ENCODE results near the gene CAPN11.
A peak's percentile ranks its signal among the peaks of the same experiment; 100 is the strongest.
"Not testable (repeated sequence)": the region's sequence is repeated elsewhere in the genome, so short reads cannot be mapped to it uniquely, and the experiment has no call there.

Gene CAPN11

DNA sequence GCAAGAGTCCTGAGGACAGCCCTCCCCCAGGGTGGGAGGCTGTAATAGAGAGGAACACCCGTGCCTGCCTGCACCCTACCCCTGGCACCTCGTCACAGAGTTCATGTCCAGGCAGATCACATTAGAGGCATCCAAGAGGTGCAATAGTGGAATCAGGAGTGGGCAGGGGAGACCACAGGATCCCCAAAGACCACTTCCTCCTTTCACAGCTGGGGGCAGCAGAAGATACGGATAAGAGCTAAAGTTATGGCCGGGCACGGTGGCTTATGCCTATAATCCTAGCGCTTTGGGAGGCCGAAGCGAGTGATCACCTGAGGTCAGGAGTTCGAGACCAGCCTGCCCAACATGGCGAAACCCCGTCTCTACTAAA, 1.5 kb upstream of the CAPN11 start:
- no peak for DNase-seq

DNA sequence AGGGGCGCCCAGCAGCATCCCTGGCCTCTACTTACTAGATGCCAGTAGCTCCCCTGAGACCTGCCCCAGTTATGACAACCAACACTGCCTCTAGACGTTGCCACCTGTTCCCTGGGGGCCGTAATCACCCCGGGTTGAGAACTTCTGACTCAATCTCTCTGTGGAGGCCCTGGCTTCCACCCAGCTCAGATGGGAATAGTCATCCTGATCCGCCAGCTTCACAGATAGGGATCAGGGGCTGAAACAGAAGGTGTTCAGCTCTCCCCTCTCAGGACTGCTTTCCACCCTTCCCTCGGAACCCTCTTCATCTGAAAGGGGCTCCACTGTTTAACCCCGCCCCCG, 3.3 kb downstream of the CAPN11 start:
- no peak for DNase-seq

DNA sequence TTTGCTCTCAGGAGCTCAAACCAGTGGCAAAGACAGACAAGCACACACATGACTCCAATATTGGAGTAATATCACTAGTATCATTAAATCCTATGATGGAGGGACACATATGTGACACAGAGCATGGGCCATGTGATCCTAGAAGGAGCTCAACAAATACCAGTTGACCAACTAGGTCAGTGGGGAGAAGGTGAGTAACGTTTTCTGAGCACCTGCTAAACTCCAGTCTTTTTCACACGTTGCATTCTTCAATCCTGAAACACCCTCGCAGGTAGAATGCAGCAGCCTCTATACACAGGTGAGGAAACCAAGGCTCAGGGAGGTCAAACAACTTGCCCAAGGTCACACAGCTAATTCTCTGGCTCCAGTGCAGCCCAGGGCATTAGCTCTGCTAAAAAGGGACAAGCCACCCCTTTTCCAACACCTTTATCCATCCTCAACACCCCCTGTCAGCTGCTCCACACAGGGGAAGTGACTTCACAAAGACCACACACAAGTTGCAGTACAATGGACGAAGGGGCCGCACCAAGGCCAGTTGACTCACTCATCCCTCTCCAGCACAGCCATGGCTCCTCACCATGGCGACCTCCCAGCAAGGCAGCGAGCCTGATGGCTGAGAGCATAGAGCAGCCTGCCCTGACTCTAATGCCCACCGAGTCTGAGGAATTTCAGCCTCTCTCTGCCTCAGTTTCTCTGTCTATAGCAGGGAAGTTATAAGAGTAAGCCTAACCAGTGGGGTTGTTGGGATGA, 4.4 kb downstream of the CAPN11 start:
- DNase-seq: no peak

DNA sequence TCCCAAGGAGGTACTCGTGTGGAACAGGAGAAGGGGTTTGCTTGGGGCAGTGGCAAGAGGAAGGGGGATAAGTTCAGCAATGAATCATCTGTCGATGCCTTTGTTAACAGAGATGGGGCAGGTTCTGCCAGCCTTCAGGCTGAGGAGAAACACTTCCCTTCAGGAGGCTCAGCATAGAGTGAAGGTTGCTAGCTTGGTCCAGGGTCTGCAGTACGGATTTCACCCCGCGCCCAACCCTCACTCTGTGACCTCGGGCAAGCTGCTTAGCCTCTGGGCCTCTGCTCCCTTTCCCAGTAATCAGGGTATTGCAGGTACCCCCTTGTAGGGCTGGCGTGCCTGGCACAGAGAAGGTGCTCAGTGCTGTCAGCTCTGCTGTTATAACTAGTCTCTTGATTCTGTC, 7.5 kb downstream of the CAPN11 start:
- DNase-seq: no peak

DNA sequence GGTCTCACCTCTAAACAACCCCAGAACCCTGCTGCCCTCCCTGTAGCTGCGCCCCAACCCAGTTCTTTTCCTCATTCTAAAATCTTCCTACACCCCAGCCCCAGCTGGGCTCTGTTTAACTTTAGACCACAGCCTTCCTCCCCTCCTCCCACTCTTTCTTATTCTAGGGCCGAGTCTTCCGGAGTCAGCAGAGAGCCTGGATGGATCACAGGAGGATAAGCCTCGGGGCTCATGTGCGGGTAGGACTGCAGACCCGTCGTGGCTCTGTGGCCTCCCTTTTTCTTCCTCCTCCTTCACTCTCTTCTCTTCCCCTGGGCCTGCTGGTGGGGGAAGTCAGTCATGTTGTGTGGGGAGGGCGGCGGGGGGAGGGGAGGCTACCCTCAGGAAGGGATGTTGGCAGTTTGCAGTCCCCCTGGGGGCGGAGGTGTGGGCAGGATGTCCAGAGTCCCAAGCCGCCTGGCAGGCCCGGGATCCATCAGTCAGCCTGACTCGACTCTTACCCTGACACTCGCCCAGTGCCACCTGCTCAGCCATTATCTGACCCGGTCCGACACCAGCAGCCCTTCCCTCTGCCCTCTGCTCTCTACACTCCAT, 8.1 kb downstream of the CAPN11 start:
- DNase-seq: no peak

DNA sequence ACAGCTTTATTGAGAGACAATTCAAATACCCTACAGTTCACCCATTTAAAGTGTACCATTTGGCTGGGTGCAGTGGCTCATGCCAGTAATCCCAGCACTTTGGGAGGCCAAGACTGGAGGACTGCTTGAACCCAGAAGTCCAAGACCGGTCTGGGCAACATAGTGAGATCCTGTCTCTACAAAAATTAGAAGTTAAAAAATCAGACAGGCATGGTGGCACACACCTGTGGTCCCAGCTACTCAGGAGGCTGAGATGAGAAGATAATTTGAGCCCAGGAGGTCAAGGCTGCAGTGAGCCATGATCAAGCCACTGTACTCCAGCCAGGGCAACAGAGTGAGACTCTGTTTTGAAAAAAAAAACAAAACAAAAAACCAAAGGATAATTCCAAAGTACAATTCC, 8.9 kb downstream of the CAPN11 start:
- no peak for DNase-seq

DNA sequence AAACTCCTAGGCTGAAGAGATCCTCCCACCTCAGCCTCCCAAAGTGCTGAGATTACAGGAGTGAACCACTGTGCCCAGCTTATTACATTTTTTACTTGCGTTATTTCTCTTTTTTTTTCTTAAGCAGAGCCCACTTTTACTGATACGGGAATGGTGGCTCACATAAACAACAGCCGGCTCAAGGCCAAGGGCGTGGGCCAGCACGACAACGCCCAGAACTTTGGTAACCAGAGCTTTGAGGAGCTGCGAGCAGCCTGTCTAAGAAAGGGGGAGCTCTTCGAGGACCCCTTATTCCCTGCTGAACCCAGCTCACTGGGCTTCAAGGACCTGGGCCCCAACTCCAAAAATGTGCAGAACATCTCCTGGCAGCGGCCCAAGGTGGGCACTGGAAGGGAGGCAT, 10.5 kb downstream of the CAPN11 start:
- DNase-seq: no peak

DNA sequence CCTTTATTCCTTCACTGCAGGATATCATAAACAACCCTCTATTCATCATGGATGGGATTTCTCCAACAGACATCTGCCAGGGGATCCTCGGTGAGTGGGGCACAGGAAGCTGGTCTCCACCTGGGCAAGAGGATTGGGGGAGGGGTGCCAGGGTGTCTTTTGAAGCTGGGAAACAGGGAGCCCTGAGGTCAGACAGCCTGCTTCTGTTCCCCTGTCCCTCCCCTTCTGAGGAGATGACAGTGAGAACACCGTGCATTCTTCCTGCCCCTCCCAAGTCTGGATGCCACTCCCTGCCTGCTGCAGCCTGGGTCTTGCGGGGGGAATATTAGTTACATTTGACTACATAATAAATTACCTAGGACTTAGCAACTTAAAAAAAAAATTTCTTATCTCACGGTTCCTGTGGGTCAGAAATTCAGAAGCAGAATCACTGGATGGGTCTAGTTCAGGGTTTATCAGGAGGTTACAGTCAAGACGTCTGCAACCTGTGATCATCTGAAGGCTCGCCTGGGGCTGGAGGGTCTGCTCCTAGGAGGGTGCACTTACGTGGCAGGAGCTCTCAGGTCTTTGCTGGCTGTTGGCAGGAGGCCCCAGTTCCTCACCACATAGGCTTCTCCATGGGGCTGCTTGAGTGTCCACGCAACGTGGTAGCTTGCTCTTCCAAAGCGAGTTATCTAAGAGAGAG, 11.4 kb downstream of the CAPN11 start:
- no peak for DNase-seq

DNA sequence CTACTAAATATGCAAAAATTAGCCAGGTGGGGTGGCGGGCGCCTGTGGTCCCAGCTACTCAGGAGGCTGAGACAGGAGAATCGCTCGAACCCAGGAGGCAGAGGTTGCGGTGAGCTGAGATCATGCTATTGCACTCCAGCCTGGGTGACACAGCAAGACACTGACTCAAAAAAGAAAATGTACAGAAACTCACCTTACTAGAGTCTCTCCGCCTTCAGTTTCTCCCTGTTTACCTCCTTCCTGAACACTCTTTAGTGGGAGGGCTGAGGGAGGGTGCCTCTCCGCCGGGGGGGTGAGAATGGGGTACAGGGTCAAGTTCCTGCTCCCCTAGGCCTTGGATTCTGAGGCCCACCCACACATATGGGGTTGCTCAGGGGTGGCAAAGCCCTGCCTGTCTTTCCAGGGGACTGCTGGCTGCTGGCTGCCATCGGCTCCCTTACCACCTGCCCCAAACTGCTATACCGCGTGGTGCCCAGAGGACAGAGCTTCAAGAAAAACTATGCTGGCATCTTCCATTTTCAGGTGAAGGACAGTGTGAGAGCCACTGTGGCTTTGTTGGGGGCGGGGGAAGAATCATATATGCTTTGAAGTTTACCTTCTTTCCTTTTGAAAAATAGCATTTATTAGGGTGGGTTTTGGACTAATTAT, 13.4 kb downstream of the CAPN11 start:
- no peak for DNase-seq

DNA sequence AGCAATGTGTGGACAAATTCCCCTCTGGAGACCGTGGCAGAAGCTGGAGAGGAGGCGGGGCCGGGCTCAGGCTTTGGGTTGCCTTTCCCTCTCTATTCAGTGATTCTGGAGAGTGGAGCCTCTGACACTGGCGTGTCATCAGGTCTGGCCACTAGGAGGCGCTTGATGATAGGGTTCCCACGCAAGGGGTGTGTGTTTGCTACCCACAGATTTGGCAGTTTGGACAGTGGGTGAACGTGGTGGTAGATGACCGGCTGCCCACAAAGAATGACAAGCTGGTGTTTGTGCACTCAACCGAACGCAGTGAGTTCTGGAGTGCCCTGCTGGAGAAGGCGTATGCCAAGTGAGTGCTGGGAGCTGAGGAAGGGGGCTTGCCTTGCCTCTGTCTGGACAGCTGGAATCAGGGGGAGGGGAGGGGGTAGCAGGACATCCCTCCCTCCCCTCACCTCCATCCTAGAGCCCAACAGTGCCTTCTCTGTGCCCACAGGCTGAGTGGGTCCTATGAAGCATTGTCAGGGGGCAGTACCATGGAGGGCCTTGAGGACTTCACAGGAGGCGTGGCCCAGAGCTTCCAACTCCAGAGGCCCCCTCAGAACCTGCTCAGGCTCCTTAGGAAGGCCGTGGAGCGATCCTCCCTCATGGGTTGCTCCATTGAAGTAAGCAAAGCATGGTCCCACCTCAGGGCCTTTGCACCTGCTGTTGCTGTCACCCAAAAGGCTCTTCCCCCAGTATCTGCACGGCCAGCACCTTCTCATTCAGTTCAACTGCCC, 14.3 kb downstream of the CAPN11 start:
- DNase-seq: peak; percentile 82

DNA sequence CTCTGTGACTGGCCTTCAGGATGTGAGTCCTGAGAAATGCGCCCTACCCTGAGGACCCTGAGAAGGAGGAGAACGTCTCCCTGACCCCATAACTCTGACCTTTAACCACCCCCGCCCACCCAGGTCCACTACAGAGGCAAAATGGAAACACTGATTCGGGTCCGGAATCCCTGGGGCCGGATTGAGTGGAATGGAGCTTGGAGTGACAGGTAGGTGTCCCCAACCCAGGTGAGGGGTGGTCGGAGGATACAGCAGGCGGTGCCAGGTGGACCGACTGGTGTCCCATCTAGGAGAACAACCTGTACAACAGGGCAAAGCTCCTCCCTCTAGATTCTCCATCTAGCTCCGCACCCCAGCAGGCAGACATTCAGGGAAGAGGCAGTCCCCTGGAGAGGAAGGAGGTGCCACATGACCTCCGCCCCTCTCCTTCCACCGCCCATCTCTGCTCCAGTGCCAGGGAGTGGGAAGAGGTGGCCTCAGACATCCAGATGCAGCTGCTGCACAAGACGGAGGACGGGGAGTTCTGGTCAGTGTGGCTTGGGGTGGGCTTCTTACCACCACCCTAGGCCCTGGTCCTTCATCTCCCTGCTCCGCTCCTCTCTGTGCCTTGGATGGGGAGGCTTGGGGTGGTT, 17.6 kb downstream of the CAPN11 start:
- no peak for DNase-seq

DNA sequence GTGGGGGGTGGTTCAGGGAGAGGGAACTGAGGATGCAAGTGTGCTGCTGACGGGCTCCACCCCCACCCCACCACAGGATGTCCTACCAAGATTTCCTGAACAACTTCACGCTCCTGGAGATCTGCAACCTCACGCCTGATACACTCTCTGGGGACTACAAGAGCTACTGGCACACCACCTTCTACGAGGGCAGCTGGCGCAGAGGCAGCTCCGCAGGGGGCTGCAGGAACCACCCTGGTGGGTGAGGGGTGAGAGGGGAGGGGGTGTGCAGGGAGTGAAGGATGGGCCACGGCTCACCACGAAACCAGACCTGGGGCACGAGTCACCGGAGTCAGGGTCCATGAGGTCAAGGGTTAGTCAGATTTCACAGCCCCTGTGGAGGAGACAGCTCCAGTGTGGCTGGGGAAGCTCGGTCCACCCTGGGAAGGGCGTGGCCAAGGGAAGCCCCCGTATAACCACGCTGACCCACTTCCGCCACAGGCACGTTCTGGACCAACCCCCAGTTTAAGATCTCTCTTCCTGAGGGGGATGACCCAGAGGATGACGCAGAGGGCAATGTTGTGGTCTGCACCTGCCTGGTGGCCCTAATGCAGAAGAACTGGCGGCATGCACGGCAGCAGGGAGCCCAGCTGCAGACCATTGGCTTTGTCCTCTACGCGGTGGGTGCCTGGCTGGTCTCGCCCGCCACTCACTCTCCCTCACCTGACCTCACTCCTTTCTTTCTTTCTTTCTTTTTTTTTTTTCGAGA, 18.3 kb downstream of the CAPN11 start:
- DNase-seq: no peak

DNA sequence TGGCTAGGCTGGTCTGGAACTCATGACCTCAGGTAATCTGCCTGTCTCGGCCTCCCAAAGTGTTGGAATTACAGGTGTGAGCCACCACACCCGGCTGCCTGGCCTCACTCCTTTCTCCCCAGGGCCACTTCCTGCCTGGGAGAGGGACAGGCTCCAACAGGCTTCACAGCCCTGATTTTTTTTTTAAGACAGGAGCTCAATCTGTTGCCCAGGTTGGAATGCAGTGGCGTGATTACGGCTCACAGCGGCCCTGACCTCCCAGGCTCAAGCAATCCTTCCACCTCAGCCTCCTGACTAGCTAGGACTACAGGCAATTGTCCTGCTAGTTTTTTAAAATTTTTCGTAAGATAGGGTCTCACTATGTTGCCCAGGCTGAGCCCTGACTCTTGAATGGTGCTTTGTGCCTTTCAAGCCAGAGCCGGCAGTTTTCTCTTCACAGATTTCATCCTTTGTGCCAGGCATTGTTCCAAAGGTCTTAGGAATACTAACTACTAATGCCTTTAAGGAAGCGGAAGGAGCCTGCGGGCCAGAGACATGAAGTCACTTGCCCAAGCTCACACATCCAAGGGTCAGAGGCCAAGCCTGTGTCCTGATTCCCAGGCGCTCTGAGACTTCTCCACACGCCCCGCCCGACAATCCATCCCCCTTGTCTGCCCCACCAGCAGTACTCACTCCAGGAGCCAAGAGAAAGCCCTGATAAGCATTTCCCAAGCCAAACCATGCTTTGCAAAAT, 19.2 kb downstream of the CAPN11 start:
- DNase-seq: no peak

DNA sequence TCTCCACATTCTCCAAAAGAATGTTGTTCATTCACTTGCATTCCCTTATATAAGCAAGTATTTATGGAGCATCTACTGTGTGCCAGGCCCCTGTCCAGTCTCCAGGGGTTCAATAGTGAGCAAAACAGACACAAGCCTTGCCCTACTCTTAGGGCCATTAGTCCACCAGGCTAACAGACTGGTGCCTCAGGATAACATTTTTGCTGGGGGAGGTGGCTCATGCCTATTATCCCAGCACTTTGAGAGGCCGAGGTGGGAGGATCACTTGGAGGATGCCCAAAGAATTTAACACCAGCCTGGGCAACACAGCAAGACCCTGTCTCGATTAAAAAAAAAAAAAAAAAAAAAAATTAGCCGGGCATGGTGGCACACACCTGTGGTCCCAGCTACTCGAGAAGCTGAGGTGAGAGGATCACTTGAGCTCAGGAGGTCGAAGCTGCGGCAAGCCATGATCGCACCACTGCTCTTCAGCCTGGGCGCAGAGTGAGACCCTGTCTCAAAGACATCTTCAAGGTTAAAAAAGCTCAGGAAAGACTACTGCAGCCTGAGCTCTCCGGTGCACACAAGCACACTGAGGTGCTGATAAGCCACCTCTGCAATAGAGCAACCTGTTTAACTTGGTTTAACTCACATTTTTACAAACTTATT, 19.9 kb downstream of the CAPN11 start:
- no peak for DNase-seq

DNA sequence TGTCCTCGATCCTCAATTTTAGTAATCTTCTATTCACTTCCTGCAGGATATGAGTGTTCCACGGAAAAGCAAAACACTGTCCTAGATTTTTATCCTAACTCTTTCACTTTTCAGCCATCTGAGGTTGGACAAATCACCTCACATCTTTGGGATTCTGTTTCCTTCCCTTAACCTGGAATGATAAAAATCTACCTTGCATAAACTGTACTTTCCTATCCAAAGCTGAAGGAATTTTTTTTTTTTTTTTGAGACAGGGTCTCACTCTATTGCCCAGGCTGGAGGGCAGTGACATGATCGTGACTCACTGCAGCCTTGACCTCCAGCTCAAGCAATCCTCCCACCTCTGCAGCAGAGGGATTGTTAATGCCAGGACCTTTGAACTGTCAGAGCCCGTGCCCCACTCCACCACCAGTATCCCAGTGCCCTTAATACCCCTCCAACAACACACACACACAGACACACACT, 20.5 kb downstream of the CAPN11 start:
- DNase-seq: no peak

DNA sequence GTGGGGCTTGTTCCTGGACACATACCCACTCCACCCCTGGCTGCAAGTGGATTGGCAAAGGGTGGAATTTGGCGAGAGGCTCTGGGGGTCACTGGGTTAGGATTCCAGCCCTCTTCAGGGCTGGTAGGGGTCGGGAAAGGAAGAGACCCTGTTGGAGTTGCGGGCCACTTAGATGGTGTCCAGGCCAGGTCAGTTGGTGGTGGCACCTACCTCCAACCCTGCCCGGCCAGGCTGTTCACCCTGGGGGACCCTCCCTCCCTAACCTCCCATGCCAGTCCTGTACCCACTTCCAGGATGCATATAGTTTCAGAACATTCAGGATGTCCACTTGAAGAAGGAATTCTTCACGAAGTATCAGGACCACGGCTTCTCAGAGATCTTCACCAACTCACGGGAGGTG, 21.0 kb downstream of the CAPN11 start:
- no peak for DNase-seq

DNA sequence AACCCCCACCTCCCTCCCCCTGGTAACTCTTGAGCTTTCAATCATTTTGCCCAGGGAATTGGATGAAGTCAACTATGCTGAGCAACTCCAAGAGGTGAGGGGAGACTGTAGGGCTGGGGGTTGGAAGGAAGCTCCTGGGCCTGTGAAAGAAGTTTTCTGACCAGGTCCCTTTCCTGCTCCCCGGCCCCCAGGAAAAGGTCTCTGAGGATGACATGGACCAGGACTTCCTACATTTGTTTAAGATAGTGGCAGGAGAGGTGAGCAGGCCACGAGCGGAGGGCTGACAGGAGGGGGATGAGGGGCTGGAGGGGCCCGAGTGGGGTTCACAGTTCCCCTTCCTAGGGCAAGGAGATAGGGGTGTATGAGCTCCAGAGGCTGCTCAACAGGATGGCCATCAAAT, 21.8 kb downstream of the CAPN11 start:
- DNase-seq: no peak

DNA sequence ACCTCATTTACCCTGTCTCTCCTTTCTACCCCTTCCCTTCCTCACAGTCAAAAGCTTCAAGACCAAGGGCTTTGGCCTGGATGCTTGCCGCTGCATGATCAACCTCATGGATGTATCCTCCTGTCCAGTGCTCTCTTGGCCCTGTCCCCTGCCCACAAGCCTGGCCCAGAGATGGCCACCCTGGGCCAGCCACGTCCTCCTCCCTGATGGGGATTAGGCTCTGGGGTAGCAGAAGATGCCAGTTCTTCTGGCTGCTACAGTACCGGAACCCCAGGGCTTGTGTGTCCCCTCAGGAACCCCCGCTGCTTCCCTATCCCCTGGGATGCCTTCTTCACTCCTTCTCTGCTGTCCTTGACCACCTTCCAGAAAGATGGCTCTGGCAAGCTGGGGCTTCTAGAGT, 22.3 kb downstream of the CAPN11 start:
- no peak for DNase-seq

DNA sequence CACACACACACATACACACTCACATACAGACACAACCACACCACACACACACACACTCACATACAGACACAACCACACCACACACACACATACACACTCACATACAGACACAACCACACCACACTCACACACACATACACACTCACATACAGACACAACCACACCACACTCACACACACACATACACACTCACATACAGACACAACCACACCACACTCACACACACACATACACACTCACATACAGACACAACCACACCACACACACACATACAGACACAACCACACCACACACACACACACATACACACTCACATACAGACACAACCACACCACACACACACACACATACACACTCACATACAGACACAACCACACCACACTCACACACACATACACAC, 23.2 kb downstream of the CAPN11 start:
- not testable (repeated sequence) for DNase-seq

DNA sequence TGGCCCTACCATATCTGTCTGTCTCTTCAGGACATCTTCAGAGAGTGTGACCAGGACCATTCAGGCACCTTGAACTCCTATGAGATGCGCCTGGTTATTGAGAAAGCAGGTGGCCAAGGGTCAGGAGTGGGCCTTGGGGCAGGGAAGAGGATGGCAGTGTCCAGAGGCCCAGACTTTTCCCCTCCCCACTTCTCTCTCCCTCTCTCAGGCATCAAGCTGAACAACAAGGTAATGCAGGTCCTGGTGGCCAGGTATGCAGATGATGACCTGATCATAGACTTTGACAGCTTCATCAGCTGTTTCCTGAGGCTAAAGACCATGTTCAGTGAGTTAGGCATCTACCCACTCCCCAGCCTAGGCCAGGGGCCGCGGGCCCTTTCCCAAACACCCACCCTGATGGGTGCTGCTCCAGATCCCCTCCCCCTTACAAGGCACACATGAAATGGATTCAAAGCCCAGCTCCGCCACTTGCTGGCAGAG, 24.3 kb downstream of the CAPN11 start:
- DNase-seq: no peak
